NCI-H187 treated with DMSO at 0.1 percent for 48 hours (cell line): Measurements from ENCODE around the gene WDR3.

ENCODE experiments used
- DNase-seq: peaks from one replicate; lab custom pipeline; 2025; lab: John Stamatoyannopoulos, UW

Gene WDR3

DNA sequence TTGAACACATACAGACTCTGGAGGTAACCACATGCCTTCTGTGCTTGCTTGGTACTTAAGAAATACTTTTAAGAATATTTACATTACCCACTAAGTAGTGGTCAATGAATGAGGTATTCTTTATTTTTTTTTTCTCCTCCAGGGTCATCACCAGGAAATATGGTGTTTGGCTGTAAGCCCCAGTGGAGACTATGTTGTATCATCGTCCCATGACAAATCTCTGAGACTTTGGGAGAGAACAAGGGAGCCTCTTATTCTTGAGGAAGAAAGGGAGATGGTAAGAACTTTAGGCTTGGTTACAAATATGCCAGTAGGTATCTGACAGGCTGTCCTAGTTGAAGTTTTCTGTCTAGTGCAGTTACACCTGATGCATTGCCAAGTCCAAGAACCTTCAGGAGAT, 22.8 kb downstream of the WDR3 start:
- DNase-seq = no peak

DNA sequence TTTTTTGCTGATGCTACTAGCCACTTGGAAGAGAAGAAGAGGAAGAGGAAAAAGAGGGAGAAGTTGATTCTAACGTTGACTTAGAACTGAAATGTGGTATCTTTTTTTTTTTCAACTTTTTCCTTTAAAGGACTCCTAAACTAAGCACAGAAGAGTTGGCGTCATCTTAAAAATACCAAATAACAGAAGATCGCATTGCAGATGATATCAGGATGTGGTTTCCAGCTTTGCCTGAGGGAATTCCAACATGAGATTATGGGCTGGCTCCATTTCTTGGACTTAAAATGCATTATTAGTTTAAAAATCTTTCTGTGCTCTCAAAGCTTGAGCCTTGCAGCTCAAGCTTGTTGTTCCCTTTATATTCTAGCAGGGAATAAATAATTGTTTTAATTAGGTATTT, 29.8 kb downstream of the WDR3 start:
- DNase-seq = no peak

DNA sequence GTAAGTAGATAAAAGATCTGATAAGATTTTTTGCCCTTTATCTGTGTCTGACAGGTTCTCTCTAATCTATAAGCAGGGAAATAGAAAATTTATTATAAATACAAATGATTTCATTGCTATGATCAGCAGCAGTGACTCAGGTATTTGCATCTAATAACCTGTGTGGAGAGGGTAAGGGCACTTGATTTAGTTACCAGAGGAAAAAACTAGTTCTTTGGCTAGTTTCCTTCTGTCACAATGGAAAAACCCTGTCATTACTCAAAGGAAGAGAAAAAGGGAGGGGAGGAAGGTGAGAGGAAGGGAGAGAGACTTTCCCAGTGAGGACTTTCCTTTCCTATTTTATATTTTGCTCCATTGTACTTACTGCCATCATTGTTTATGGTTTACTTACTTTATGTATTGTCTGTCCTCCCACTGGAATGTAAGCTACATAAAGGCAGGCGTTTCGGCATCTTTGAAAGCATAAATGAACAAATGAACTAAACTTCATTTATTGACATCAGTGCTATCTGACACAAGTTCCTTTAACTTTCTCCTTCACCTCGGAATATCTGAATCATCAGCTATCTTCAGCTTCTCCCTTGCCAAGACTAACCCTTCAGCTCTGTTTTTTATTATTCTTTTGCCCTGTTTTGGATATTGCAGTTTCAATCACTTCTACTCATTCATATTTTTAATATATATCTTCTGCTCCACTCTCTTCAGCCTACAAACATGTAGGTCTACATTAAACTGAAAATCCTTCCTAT, 34.9 kb downstream of the WDR3 start:
- no peak for DNase-seq

DNA sequence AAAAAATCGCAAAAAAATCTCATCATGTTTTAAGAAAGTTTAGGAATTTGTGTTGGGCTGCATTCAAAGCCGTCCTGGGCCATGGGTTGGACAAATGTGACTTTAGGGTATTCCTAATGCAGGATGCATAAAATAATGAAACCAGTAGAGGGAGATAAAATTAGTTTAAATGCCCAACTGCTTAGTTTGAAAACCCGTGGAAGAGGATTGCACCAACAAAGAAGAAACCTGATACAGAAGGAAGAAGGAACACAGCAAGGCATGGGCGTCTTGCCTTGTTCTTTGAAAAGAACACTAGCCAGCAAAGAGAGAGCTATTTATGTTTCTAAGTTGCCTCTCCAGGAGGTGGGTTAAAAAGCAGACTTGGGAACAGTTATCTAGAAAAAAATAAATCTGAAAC, 37.9 kb downstream of the WDR3 start:
- no peak for DNase-seq

DNA sequence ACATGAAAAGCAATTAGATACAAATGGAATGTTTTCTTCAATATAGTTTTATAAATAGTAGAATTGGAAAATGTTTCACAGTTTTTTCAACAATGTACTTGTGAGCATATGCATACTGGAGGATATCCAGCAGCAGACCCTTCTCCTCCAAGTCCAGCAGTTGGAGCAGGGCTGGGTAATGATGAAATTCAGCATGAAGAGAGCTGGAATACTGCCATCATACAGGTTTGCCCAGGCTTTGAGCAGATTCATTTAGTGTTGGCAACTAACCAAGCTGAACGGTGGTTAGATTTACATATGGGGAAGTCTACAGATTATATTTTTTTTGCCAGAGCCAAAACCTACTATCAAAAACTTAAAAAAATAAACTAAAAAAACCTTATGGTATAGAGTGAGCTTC, 38.3 kb downstream of the WDR3 start:
- no peak for DNase-seq

DNA sequence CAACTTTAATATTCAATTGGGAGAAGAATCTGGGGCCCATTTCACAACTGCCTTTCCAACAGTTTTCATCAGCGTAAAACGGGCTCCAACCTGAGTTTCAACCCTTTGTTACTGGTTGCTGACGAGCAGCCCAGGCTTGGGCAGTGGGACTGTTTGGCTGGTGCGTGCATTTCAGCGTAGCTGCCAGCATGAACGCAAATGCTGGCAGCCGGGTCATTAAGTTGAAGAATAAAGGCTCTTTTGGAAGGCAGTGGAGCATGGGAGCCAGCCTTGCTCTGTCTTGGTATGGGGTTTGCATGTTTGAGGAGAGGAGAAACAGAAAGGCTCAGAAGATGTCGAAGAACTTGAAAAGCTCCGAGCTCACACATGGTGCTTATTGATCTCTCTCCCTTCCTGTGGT, 40.7 kb downstream of the WDR3 start:
- DNase-seq = no peak

DNA sequence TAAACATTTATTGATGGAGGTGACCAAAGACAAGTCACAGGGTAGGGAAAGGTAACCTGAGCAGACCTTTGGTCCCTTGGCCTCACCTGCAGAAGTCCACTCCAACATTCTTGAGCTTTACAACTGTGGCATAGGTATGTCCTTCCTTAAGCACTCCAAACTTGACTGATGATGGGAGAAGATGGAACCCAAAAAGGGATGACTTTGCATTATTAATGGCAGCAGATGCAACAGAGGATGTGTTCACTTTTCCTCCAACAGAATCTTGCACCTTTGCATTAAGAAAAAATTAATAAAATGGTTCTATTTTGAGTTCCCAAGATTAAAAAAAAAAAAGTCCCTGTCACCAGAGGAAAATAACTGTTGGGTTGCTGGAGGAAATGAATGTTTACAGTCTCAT, 42.2 kb downstream of the WDR3 start:
- no peak for DNase-seq

DNA sequence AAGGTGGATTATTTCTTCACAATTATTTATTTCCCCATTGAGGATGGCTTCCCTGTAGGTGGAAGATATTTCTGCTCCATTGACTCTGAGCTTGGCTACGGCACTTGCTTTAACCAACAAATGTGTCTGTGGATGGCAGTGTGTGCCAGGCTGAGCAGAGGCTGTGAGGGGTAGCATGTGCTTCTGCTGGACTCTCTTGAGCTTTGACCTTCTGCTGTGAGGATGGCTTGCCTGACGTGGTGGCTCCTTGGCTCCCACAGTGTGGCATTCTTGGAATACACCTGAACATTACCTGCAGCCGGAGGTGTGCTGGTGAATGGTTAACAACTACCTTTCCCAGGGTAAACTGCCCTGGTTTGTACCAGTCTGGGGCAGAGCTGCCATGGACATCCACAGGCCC, 46.8 kb downstream of the WDR3 start:
- no peak for DNase-seq

DNA sequence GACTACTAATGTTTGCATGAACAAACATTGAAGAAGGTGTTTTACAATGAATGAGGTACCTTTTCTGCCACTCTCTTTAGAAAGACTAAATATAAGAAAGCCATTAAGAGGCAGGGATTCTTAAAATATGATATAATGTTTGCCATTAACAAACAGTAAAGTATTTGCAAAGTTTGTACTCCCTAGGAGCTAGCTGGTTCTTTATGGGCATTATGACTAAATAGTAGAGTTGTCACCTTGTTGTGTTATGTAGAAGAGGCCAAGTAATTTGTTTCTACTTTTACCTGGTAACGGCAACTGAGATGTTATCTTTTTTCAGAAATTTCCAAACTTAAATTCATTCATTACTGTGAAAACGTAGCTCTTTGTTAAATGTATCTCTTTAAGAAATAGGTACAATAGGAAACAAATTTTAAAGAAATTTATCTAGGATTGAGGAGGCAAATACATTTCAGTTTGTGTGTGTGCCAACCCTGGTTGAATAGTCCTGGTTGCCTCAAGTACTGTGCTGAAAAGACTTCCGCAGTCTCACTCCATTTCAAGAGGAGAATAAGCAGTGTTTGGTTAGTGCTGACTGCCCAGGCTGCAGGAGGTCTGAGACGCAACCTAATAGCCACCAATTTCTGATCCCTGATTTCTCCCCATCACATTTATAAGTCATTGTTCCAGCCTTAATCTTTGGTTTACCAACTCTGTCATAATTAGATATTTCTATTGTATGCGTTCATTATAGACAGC, 52.1 kb downstream of the WDR3 start:
- no peak for DNase-seq

DNA sequence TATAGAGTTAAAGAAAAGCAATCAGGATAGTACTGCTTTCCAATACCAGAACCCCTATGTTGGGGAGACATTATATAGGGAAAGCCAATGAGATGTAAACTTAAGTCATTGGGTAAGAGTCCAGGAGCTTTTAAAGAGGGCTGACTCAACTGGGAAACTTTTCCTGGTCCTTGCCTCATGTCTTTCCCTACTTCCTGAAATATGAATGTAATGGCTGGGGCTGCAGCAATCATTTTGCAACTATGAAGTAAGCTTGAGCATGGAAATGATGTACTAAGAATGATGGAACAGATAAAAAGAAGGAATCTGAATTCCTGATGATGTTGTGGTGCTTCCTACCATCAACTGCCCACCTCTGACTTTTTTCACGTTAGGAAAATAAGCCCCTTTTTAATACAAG, 55.7 kb downstream of the WDR3 start:
- no peak for DNase-seq

DNA sequence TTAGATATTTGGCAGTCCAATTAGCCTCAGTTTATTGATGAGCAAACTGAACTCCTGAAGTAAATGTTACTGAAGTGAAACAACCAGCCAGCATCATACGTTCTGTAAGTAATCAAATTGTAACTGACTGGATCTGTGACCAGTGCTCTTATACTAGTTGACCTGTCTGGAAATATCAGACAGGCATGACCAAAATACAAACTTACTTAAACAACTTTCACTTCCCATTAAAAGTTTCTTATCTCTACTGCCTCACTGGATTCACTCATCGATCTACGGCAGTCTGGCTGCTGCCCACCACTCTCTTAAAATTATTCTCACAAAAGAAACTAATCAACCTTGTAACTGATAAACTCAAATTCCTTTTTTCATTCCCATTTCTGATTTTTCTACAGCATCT, 56.4 kb downstream of the WDR3 start:
- no peak for DNase-seq

DNA sequence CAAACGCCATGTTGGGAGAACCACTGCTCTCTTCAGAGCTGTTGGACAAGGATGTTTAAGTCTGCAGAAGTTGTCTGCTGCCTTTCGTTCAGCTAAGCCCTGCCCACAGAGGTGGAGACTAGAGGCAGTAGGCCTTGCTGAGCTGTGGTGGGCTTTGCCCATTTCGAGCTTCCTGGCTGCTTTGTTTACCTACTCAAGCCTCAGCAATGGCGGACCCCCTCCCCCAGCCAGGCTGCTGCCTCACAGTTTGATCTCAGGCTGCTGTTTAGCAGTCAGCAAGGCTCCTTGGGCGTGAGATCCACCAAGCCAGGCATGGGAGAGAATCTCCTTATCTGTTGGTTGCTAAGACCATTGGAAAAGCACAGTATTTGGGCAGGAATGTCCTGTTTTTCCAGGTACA, 74.8 kb downstream of the WDR3 start:
- DNase-seq = no peak

DNA sequence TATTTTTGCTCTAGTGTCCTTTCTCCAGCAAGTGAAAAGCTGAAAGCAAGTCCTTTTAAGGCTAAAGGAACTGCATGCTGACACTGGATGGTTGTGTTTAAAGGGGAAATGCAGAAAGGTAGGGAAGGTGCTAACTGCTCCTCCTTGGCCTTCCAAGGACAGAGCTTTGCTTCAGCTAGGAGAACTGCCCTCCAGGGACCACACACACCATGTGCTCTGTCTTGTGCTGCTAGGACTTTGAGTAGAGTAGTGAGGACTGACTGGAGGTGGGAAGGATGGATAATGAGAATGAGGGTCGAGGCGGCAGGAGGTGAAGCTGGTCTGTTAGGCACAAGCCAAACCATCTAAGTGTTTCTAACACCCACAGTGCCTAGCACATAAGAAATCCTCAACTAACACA, 77.9 kb downstream of the WDR3 start:
- no peak for DNase-seq

DNA sequence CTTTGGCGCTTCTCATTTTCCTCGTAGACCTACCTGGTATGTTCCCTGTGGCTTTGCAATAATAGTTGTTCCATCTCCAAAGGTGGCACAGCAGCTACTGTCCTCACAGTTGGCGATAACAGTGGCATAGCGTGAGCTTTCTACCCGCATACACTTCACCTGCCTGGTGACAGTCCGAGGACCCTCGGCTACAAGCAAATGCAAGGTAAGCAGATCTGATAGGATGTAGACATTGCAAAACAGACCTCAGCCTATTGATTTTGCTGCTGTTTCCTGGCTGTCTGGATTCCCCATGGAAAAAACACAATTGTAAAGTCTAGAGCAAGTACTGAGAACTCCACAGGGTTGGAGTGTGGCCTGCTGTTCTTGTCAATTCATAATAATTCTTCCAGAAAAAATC, 78.5 kb downstream of the WDR3 start:
- DNase-seq = no peak

DNA sequence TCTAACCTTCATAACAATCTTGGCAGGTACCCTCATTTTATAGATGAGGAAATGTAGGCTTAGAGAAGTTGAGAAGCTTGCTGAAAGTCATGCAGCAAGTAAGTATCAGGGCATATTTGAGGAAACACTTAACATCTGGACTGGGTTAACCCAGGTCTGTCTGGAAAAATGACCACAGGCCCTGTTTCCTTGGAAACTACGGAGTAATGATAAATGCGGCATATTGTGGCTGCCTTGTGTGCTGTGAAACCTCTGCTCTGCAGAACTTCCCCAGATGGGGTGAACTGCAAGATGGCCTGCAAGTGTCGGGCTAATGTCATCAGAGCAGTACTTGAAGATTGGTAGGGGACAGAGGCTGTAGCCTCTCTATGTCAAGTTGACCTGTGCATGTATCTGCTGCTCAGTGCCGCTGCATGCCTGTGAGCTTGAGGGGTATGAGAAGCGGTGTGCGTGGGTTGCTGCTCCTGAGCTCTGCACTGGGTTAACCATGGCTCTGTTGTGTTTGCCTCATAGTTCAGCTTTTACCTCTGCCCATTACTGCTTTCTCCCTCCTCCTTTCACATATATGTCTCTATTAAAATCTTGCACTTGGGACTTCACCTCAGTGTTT, 83.1 kb downstream of the WDR3 start:
- no peak for DNase-seq

DNA sequence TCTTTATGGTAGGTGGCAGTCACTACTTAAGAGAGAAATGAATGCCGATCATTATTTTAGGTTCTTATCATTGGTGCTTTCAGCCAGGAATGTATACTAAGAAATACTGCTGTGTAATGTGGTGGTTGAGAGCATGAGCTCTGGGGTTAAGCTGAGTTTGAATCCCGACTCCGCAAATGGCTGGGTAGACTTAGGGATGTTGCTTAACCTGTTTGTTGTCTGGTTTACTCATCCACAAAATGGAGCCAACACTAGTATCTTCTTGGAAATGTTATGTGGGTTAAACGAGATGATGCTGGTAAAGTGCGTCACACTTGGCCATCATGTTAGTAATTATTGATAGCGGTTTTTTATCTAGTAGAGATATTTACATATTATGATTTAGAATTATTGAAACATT, 83.8 kb downstream of the WDR3 start:
- no peak for DNase-seq

DNA sequence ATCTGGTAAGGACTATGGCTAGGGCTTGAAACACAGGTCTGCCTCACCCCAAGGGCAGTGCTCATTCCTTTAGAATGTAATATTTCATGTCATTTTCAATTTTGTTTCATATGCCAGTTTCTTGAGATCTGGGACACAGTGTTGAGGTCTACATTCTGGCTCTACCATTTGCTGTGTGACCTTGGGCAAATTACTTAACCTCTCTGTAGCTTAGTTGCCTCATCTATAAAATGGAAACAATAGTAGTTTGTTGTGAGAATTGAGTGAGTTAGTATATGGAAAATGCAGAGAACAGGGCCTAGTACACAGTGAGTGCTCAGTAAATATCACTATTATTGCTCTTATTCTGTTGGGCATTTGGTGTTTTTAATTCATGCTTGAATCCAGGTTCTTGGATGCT, 84.4 kb downstream of the WDR3 start:
- no peak for DNase-seq
